A549 treated with Hydrocortisone at 1 μM for 4 hours (cell line): ENCODE results near the gene SLC24A5. TPM values are rescaled to one million over a fixed set of nuclear protein-coding genes. Genes with fewer than 3 reads are reported as not detected.

Source experiments
- total RNA-seq: library from RNA; stranded (reverse); fragments of 200-300 nt; extraction: Qiagen RNA extraction; gene quantifications from 5 replicates; pipeline ENCODE4 v1.2.3, GENCODE V29; 2022

The SLC24A5 gene
- not detected in 5 replicates for total RNA-seq

GRCh38 chr15:48120745-48121144, at the start of gene SLC24A5:
Gene SLC24A5, plus strand, starts transcription at chr15:48120990. Its CDS starts 55 bp downstream, at chr15:48121045.

GRCh38 chr15:48177766-48178647, 57.2 kb downstream of the SLC24A5 start, which contains the start of gene MYEF2:
Gene MYEF2, minus strand, starts transcription at chr15:48178295. Its CDS starts 58 bp downstream, at chr15:48178237.

GRCh38 chr15:48191574-48192225, 70.9 kb downstream of the SLC24A5 start, which contains the start of gene CTXN2:
Gene CTXN2, plus strand, starts transcription at chr15:48191665. Its CDS starts 9,636 bp downstream, at chr15:48201301.

Other genes with a start within 250 kb of the SLC24A5 start
- gene MYEF2, start 57.3 kb downstream of the SLC24A5 start, total RNA-seq: 13.0 to 17.3 TPM (median 15.4 TPM) in 5 replicates
- gene CTXN2, start 70.7 kb downstream of the SLC24A5 start, total RNA-seq: 0.03 to 0.07 TPM in 2 of 5 replicates, not detected in the others
- gene SLC12A1, start 85.3 kb downstream of the SLC24A5 start, total RNA-seq: not detected in 5 replicates
- gene DUT, start 210.4 kb downstream of the SLC24A5 start, total RNA-seq: 88.8 to 113 TPM (median 110 TPM) in 5 replicates